Ovary (tissue), 9 donors: ENCODE results near the gene PCSK1N. TPM values are rescaled to one million over a fixed set of nuclear protein-coding genes. Genes with fewer than 3 reads are reported as not detected.
"Not testable (repeated sequence)": the region's sequence is repeated elsewhere in the genome, so short reads cannot be mapped to it uniquely, and the experiment has no call there.

Experiments
- DNase-seq, 5 donors: peaks; one replicate each; pipeline ENCODE4 v3.0.0-alpha.2; 2019 to 2020
- H3K27ac ChIP-seq, 2 donors: fragments of 200-600 bp; one replicate each; pipeline versions ENCODE4 v1.5.1 to v1.8.0; 2019 to 2022
- H3K27me3 ChIP-seq: fragments of 200-600 bp; one replicate; pipeline ENCODE4 v1.8.0; 2022
- H3K36me3 ChIP-seq: fragments of 200-600 bp; sonication (generic); one replicate; pipeline ENCODE4 v1.5.1; 2019
- H3K4me1 ChIP-seq: one replicate; pipeline ENCODE4 v1.8.1; 2013; ENCODE audit warnings: mild to moderate bottlenecking, moderate library complexity; ENCODE audit not compliant: insufficient read depth
- H3K4me3 ChIP-seq: fragments of 200-600 bp; sonication (generic); one replicate; pipeline ENCODE4 v1.5.1; 2017
- H3K9me3 ChIP-seq, 2 donors: fragments of 200-600 bp in 1 of 2; sonication (generic) in 1 of 2; one replicate each; pipeline versions ENCODE4 v1.5.1 to v1.8.1; 2013 to 2019; ENCODE audit warnings: mild to moderate bottlenecking in 1 of 2, moderate library complexity in 1 of 2
- CTCF ChIP-seq, 3 donors: fragments of 450-650 bp in 2 of 3; fragments of 200-600 bp in 1 of 3; IDR thresholded peaks; one replicate each; pipeline versions ENCODE4 v1.5.1 to v1.8.0; 2016 to 2022; ENCODE audit warnings: antibody characterized with exemption in 3 of 3, mild to moderate bottlenecking in 1 of 3
- EP300 ChIP-seq: sonication (generic); formaldehyde crosslinking; IDR thresholded peaks from one replicate; pipeline ENCODE4 v1.6.1; 2017; ENCODE audit warnings: antibody characterized with exemption
- POLR2A ChIP-seq: fragments of 450-650 bp; IDR thresholded peaks from one replicate; pipeline ENCODE4 v1.6.1; 2017; ENCODE audit warnings: antibody characterized with exemption, mild to moderate bottlenecking, moderate library complexity
- WGBS, 3 donors: extraction: QIAGEN DNeasy Blood & Tissue Kit in 1 of 3; methylation state at CpG; one replicate each; pipeline versions ENCODE4 v1.1.5 to v1.1.7; 2013 to 2017; 5-methylcytosine and 5-hydroxymethylcytosine counted together
- intact Hi-C, 4 donors: fragments of 100-400 bp; cut with DNase I; formaldehyde crosslinking; loops; one replicate each; pipeline versions ENCODE4 v1.11.0 to v1.15.1; 2022 to 2023
- polyA plus RNA-seq, 2 donors: library from polyadenylated mRNA; stranded (reverse); fragments of 200-250 nt in 1 of 2; fragments of 350-450 nt in 1 of 2; fragmentation: Illumina TruSeq in 1 of 2; extraction: RNeasy Lipid Tissue Mini Kit (QIAGEN cat#74804) in 1 of 2; gene quantifications; one replicate each; pipeline ENCODE4 v1.2.3, GENCODE V29; 2013 to 2014
- total RNA-seq, 7 donors: library from RNA; depleted of rRNA in 2 of 7; stranded (reverse); fragments of >200 nt in 2 of 7; fragmentation: NEBNext Ultra II Directional in 3 of 7; extraction: Animal tissue kit (Norgen Biotek cat#: 25700) in 3 of 7; gene quantifications; one replicate each; pipeline versions ENCODE4 v1.1.0 to v1.2.4, GENCODE V29; 2016 to 2023
- donor health status: DM: no; HTN: no; CAD: no; lungs with moderate emphysema.
- donor health status: DM: no; HTN: no; CAD: no.
- donor health status: Bipolar disorder and iron deficiency.
- donor health status: DM: yes; HTN: yes; CAD: no.
- donor health status: DM: no; HTN: no; CAD: no.
- donor health status: DM: yes; HTN: yes; CAD: no.

PCSK1N gene
- total and polyA plus RNA-seq, 9 donors, result 0.41 to 10.6 (median 0.81) TPM; not detected in 1

DNA sequence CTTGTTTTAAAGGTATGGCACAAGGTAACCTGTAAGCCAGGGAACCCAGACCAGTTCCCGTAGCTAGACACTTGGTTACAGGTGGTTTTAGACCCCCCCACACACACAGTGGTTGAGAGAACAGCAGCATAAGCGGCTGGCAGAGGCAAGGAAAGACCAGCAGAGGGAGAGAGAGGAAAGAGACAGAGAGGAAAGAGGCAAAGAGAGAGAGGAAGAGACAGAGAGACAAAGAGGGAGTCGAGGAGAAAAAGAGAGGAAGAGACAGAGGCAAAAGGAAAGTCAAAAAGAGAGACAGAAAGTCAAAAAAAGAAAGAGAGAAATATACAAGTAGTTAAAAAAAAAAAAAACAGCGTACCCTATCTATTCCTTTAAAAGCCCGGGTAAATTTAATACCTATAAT lies 19.5 kb upstream of the PCSK1N start:
- intact Hi-C loops, result no loop called here
- no peak for DNase-seq
- H3K4me1 ChIP-seq, result no peaks in the 10 kb centered on the region
- TF ChIP-seq EP300, result no peak
- no peak for TF ChIP-seq CTCF (IDR thresholded peaks at IDR 0.05)
- no peak for TF ChIP-seq POLR2A
- 40 to 51% (median 46%) methylated on average over 5 of the region's 5 CpGs for WGBS, 3 donors
- no peak overlapping the region for H3K4me3 ChIP-seq
- no peaks in the 10 kb centered on the region for H3K9me3 ChIP-seq
- H3K27ac ChIP-seq, result no peak overlapping the region
- no peaks in the 10 kb centered on the region for H3K36me3 ChIP-seq
- no peaks in the 10 kb centered on the region for H3K27me3 ChIP-seq

- whole genome bisulfite sequencing, 3 donors, result 80 to 85% (median 82%) methylated on average over 10 to 12 of the region's 12 CpGs
- intact Hi-C loops, H3K4me3 ChIP-seq, H3K27me3 ChIP-seq, H3K9me3 ChIP-seq, H3K36me3 ChIP-seq, H3K27ac ChIP-seq, DNase-seq, H3K4me1 ChIP-seq: not testable (repeated sequence)
Measured at GRCh38 chrX:48854121-48854804, 18.9 kb upstream of the PCSK1N start.

- DNase-seq, H3K36me3 ChIP-seq, H3K4me1 ChIP-seq, H3K9me3 ChIP-seq, H3K4me3 ChIP-seq, H3K27ac ChIP-seq, H3K27me3 ChIP-seq, intact Hi-C loops: not testable (repeated sequence)
Measured at GRCh38 chrX:48853494-48853893, 18.1 kb upstream of the PCSK1N start.

- intact Hi-C loops, result no loop called here
- no peaks in the 10 kb centered on the region for H3K9me3 ChIP-seq
- TF ChIP-seq POLR2A, result no peak
- TF ChIP-seq CTCF (IDR thresholded peaks at IDR 0.05), result no peak
- TF ChIP-seq EP300, result no peak
- no peaks in the 10 kb centered on the region for H3K27me3 ChIP-seq
- no peaks in the 10 kb centered on the region for H3K36me3 ChIP-seq
- H3K4me1 ChIP-seq, result no peaks in the 10 kb centered on the region
- H3K27ac ChIP-seq, result no peak overlapping the region
- DNase-seq, result no peak
- WGBS, 3 donors, result 71 to 75% (median 74%) methylated on average over 7 of the region's 7 CpGs
- no peak overlapping the region for H3K4me3 ChIP-seq
Measured at GRCh38 chrX:48852857-48853256, 17.4 kb upstream of the PCSK1N start.

DNA sequence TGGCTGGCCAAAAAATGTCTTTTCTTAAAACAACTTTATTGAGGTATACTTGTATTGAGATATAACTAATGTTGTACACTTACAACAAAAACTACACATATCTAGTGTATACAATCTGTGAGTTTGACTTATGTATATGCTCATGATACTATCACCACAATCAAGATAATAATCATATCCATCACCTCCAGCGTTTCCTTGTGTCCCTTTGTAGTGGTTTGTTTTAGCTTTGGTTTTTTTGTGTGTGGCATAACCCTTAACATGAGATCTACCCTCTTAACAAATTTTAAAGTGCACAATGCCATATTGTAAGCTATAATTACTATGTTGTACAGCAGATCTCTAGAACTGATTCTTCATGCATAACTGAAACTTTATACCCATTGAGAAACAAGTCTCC lies 13.4 kb upstream of the PCSK1N start:
- no peaks in the 10 kb centered on the region for H3K9me3 ChIP-seq
- H3K27ac ChIP-seq, result no peak overlapping the region
- intact Hi-C loops, result no loop called here
- TF ChIP-seq EP300, result no peak
- no peak for TF ChIP-seq POLR2A
- TF ChIP-seq CTCF (IDR thresholded peaks at IDR 0.05), result no peak
- H3K4me3 ChIP-seq, result no peak overlapping the region
- no peaks in the 10 kb centered on the region for H3K27me3 ChIP-seq
- no peak for DNase-seq
- H3K4me1 ChIP-seq, result no peaks in the 10 kb centered on the region
- no peaks in the 10 kb centered on the region for H3K36me3 ChIP-seq
- 50 to 58% (median 58%) methylated on average over 1 of the region's 1 CpG for WGBS, 3 donors
